B cell (primary cell): Measurements from ENCODE around the gene TAF6. TPM values are rescaled to one million over a fixed set of nuclear protein-coding genes. Genes with fewer than 3 reads are reported as not detected.

Experiments used
- ATAC-seq: fragments of 200-7000 bp; cut with Tn5 transposase; one replicate; pipeline ENCODE4 v1.10.0; 2021; ENCODE audit warnings: low read depth, mild to moderate bottlenecking, moderate number of reproducible peaks, moderate library complexity
- CTCF ChIA-PET: fragments of 350-600 bp; sonication (Branson Sonifier 250); formaldehyde crosslinking; loops from one replicate; lab custom pipeline; 2021; ENCODE audit warnings: antibody characterized with exemption, inconsistent platforms; lab: Charles Lee
- POLR2A ChIA-PET: fragments of 350-600 bp; sonication (Branson Sonifier 250); formaldehyde crosslinking; loops from one replicate; lab custom pipeline; 2021; ENCODE audit warnings: antibody characterized with exemption; lab: Charles Lee
- DNase-seq: peaks from one replicate; pipeline ENCODE4 v3.0.0; 2013
- H2AFZ ChIP-seq: 2 replicates; pipeline ENCODE4 v1.6.1; 2012; ENCODE audit warnings: mild to moderate bottlenecking, low read depth, low read length; ENCODE audit not compliant: insufficient read depth, poor library complexity, severe bottlenecking
- H3K27ac ChIP-seq, 2 donors: 1 replicate in 1 of 2; 2 replicates in 1 of 2; pipeline ENCODE4 v1.5.1; 2012 to 2013; ENCODE audit warnings: low read length in 2 of 2, mild to moderate bottlenecking in 2 of 2, moderate library complexity in 1 of 2
- H3K27me3 ChIP-seq, 4 experiments: fragments of 200-600 bp in 1 of 4; sonication (generic) in 1 of 4; replicated peaks in 1 of 4; 1 replicate in 2 of 4; 2 replicates in 2 of 4; pipeline versions ENCODE4 v1.6.1 to v1.7.0; 2013 to 2016; ENCODE audit warnings: low read length in 3 of 4, mild to moderate bottlenecking in 2 of 4, mixed read lengths in 1 of 4, moderate library complexity in 1 of 4; ENCODE audit not compliant: insufficient read depth in 4 of 4, control insufficient read depth in 3 of 4; ENCODE audit errors: control extremely low read depth in 1 of 4
- H3K36me3 ChIP-seq, 2 experiments: replicated peaks in 1 of 2; 1 replicate in 1 of 2; 2 replicates in 1 of 2; pipeline versions ENCODE4 v1.6.1 to v1.7.1; 2013; ENCODE audit warnings: low read length in 1 of 2; ENCODE audit not compliant: insufficient read depth in 2 of 2, control insufficient read depth in 1 of 2; ENCODE audit errors: control extremely low read depth in 1 of 2, extremely low read depth in 1 of 2
- H3K4me1 ChIP-seq, 2 donors: fragments of 200-600 bp in 1 of 2; sonication (generic) in 1 of 2; 1 replicate in 1 of 2; 2 replicates in 1 of 2; pipeline versions ENCODE4 v1.5.1 to v1.6.1; 2013 to 2017; ENCODE audit warnings: low read length in 2 of 2; ENCODE audit not compliant: control insufficient read depth in 2 of 2, insufficient read depth in 2 of 2
- H3K4me2 ChIP-seq: replicated peaks from 2 replicates; pipeline ENCODE3; 2012; ENCODE audit warnings: mild to moderate bottlenecking, low read depth, low read length; ENCODE audit not compliant: poor library complexity, severe bottlenecking
- H3K4me3 ChIP-seq, 5 experiments: fragments of 200-600 bp in 1 of 5; sonication (generic) in 1 of 5; 1 replicate in 3 of 5; 2 replicates in 2 of 5; pipeline versions ENCODE4 v1.5.1 to v1.7.0; 2011 to 2016; ENCODE audit warnings: low read length in 4 of 5, mild to moderate bottlenecking in 4 of 5, low read depth in 2 of 5, control low read depth in 1 of 5, moderate library complexity in 1 of 5; ENCODE audit not compliant: insufficient read depth in 1 of 5; ENCODE audit errors: control extremely low read depth in 1 of 5, extremely low read depth in 1 of 5
- H3K79me2 ChIP-seq: fragments of 200-600 bp; sonication (generic); one replicate; pipeline ENCODE4 v1.6.0; 2016; ENCODE audit warnings: low read length; ENCODE audit not compliant: control insufficient read depth, insufficient read depth
- H3K9ac ChIP-seq: fragments of 200-600 bp; sonication (generic); 2 replicates; pipeline ENCODE4 v1.6.1; 2017; ENCODE audit warnings: mild to moderate bottlenecking, low read length, moderate library complexity
- H3K9me3 ChIP-seq, 3 donors: one replicate each; pipeline versions ENCODE4 v1.6.1 to v1.7.1; 2013; ENCODE audit warnings: low read length in 2 of 3; ENCODE audit not compliant: control insufficient read depth in 2 of 3, insufficient read depth in 1 of 3; ENCODE audit errors: control extremely low read depth in 1 of 3
- H4K20me1 ChIP-seq: 2 replicates; pipeline ENCODE4 v1.6.0; 2012; ENCODE audit warnings: mild to moderate bottlenecking, low read length; ENCODE audit not compliant: insufficient read depth, control insufficient read depth, poor library complexity, severe bottlenecking
- H3K27ac Mint-ChIP-seq: one replicate; pipeline ENCODE4 v1.8.0; 2021; ENCODE audit warnings: mixed read lengths
- H3K27me3 Mint-ChIP-seq: one replicate; pipeline ENCODE4 v1.8.0; 2021; ENCODE audit warnings: mixed read lengths
- H3K4me1 Mint-ChIP-seq: one replicate; pipeline ENCODE4 v1.8.0; 2021; ENCODE audit warnings: mixed read lengths
- H3K4me3 Mint-ChIP-seq: one replicate; pipeline ENCODE4 v1.8.0; 2021; ENCODE audit warnings: mixed read lengths
- H3K9me3 Mint-ChIP-seq: one replicate; pipeline ENCODE4 v1.8.0; 2022; ENCODE audit warnings: mixed read lengths; ENCODE audit not compliant: insufficient read depth
- EZH2 ChIP-seq: IDR thresholded peaks from 2 replicates; pipeline ENCODE4 v1.6.1; 2012; ENCODE audit warnings: borderline replicate concordance, low read depth, mild to moderate bottlenecking, moderate library complexity, low read length; ENCODE audit not compliant: insufficient read depth, poor library complexity, severe bottlenecking
- WGBS: methylation state at CpG from one replicate; pipeline ENCODE4 v1.1.5; 2013; ENCODE audit warnings: missing lambda C conversion rate; ENCODE audit not compliant: insufficient coverage; 5-methylcytosine and 5-hydroxymethylcytosine counted together
- intact Hi-C: fragments of 100-400 bp; cut with micrococcal nuclease; formaldehyde crosslinking; loops from one replicate; pipeline ENCODE4 v1.10.0; 2022
- polyA plus RNA-seq: library from polyadenylated mRNA; depleted of rRNA; stranded (reverse); fragments of >200 nt; gene quantifications from 2 replicates; pipeline ENCODE4 v1.2.3, GENCODE V29; 2012
- total RNA-seq, 2 donors: library from RNA; stranded (reverse); fragments of 120-200 nt in 1 of 2; gene quantifications; 1 replicate in 1 of 2; 2 replicates in 1 of 2; pipeline versions ENCODE4 v1.2.3 to v1.2.4, GENCODE V29; 2013 to 2022
- TF ChIP-seq, protein P1 (sequence below): fragments of 200-600 bp; IDR thresholded peaks from one replicate; pipeline ENCODE4 v1.8.0; 2022; ENCODE audit warnings: antibody characterized with exemption, mild to moderate bottlenecking

TAF6 gene
- total and polyA plus RNA-seq, 2 donors (not counting 1 experiment from before 2014, with no cell fraction given): 48.3 to 65.8 TPM

DNA sequence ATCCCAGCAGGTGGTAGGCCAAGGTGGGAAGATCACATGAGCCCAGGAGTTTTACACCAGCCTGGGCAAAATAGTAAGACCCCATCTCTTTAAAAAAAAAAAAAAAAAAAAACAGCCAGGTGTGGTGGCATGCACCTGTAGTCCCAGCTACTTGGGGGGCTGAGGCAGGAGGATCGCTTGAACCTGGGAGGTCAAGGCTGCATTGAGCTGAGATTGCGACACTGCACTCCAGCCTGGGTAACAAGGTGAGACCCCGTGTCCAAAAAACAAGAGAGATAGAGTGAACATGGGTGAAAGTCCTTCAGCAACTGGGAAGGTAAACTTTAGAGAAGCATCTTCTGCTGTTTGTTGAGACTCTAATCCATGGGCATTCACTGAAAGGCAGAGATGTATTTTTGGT is 23.3 kb upstream of the TAF6 start:
- ATAC-seq (no peak), DNase-seq (no peak)
- POLR2A ChIA-PET: interaction anchor here (0.7 kb wide), 1 partner anchor 14 kb away, joined by 9 read pairs; no protein-coding TSS in a partner anchor
- no peaks in the 10 kb centered on the region for H3K36me3 ChIP-seq
- H3K9me3 ChIP-seq: no peaks in the 10 kb centered on the region
- H3K79me2 ChIP-seq: no peaks in the 10 kb centered on the region
- H3K27ac Mint-ChIP-seq: no peak overlapping the region
- intact Hi-C loops: no loop called here
- H3K27me3 Mint-ChIP-seq: no peaks in the 10 kb centered on the region
- no peak overlapping the region for H3K4me3 Mint-ChIP-seq
- 94% methylated on average over 3 of the region's 3 CpGs for WGBS
- no peak overlapping the region for H3K4me3 ChIP-seq
- no peaks in the 10 kb centered on the region for H3K27me3 ChIP-seq
- no peaks in the 10 kb centered on the region for H3K9me3 Mint-ChIP-seq
- TF ChIP-seq EZH2: no peak
- TF ChIP-seq, protein P1, sequence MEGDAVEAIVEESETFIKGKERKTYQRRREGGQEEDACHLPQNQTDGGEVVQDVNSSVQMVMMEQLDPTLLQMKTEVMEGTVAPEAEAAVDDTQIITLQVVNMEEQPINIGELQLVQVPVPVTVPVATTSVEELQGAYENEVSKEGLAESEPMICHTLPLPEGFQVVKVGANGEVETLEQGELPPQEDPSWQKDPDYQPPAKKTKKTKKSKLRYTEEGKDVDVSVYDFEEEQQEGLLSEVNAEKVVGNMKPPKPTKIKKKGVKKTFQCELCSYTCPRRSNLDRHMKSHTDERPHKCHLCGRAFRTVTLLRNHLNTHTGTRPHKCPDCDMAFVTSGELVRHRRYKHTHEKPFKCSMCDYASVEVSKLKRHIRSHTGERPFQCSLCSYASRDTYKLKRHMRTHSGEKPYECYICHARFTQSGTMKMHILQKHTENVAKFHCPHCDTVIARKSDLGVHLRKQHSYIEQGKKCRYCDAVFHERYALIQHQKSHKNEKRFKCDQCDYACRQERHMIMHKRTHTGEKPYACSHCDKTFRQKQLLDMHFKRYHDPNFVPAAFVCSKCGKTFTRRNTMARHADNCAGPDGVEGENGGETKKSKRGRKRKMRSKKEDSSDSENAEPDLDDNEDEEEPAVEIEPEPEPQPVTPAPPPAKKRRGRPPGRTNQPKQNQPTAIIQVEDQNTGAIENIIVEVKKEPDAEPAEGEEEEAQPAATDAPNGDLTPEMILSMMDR: no peak
- peaks cover 18% of the 10 kb centered on the region for H3K4me1 Mint-ChIP-seq
- no peak overlapping the region for H2AFZ ChIP-seq
- H3K4me2 ChIP-seq: no peak overlapping the region
- no peaks in the 10 kb centered on the region for H4K20me1 ChIP-seq
- H3K4me1 ChIP-seq: peaks cover 10 to 25% of the 10 kb centered on the region in 2 donors
- H3K27ac ChIP-seq: no peak overlapping the region
- CTCF ChIA-PET: interaction anchor here (0.7 to 1.7 kb wide), 4 partner anchors 8 to 16 kb away, joined by 3 to 5 read pairs (median 4); no protein-coding TSS in a partner anchor
- H3K9ac ChIP-seq: no peak overlapping the region

- Histone ChIP-seq H3K79me2 (no peaks in the 10 kb centered on the region), H3K27ac (no peak overlapping the region), H3K4me1 (peaks cover 10 to 25% of the 10 kb centered on the region in 2 donors), H3K27me3 (no peaks in the 10 kb centered on the region), H4K20me1 (no peaks in the 10 kb centered on the region), H2AFZ (no peak overlapping the region), H3K36me3 (no peaks in the 10 kb centered on the region), H3K4me3 (no peak overlapping the region), H3K9me3 (no peaks in the 10 kb centered on the region), H3K9ac (no peak overlapping the region), H3K4me2 (no peak overlapping the region)
- intact Hi-C loops: no loop called here
- DNase-seq (no peak), ATAC-seq (no peak)
- H3K9me3 Mint-ChIP-seq: no peaks in the 10 kb centered on the region
- H3K27ac Mint-ChIP-seq: no peak overlapping the region
- TF ChIP-seq EZH2: no peak
- TF ChIP-seq, protein P1: no peak
- peaks cover 18% of the 10 kb centered on the region for H3K4me1 Mint-ChIP-seq
- no peaks in the 10 kb centered on the region for H3K27me3 Mint-ChIP-seq
- no CpG with 5 or more reads among the region's 3 CpGs for WGBS
- ChIA-PET CTCF (interaction anchor here (1.6 to 1.7 kb wide), 2 partner anchors 8 to 9 kb away, joined by 4 to 5 read pairs; no protein-coding TSS in a partner anchor), POLR2A (no interaction called here)
- no peak overlapping the region for H3K4me3 Mint-ChIP-seq
Observed at GRCh38 chr7:100141555-100141949, 22.4 kb upstream of the TAF6 start.
